ENCODE results near the gene CDH13.
A peak's percentile ranks its signal among the peaks of the same experiment; 100 is the strongest.

The CDH13 gene

DNA sequence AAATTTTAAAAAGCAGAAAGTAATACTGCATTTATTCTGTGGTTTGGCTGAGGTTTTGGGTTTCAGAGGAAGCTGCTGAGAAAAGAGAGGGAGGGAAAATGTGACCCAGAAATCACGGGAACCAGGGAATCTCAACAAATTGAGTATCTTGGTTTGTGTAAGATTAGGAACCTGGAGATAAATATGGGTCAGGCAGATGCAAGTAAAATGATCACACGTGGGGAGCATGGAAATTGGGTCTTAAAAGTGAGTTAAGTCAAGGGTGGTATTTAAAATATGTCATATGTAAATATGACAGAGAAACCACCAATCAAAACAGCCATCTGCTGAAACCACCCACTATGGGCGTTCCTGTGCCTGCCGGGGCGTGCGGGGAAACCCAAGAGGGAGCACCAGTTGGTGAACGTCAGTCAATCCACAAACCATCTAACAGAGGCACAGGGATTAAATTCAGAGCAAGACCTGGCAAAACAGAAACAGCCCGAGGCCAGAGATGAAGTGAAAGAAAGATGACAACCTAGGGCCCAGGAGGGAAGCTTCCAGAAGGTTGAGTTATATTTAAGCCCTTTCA is 33.4 kb downstream of the CDH13 start:
- DNase-seq (ENCODE audit: low read depth, low spot score): peak; percentile 55
- no peak overlapping the region for H3K4me3 ChIP-seq (ENCODE audit: low read depth, low read length)
- in situ Hi-C loops (cut with HindIII; ENCODE audit: low sequenced_read_pairs): no loop called here
- TF ChIP-seq, protein P1, sequence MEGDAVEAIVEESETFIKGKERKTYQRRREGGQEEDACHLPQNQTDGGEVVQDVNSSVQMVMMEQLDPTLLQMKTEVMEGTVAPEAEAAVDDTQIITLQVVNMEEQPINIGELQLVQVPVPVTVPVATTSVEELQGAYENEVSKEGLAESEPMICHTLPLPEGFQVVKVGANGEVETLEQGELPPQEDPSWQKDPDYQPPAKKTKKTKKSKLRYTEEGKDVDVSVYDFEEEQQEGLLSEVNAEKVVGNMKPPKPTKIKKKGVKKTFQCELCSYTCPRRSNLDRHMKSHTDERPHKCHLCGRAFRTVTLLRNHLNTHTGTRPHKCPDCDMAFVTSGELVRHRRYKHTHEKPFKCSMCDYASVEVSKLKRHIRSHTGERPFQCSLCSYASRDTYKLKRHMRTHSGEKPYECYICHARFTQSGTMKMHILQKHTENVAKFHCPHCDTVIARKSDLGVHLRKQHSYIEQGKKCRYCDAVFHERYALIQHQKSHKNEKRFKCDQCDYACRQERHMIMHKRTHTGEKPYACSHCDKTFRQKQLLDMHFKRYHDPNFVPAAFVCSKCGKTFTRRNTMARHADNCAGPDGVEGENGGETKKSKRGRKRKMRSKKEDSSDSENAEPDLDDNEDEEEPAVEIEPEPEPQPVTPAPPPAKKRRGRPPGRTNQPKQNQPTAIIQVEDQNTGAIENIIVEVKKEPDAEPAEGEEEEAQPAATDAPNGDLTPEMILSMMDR (IDR thresholded peaks at IDR 0.05; ENCODE audit: low read depth, low read length): no peak

DNA sequence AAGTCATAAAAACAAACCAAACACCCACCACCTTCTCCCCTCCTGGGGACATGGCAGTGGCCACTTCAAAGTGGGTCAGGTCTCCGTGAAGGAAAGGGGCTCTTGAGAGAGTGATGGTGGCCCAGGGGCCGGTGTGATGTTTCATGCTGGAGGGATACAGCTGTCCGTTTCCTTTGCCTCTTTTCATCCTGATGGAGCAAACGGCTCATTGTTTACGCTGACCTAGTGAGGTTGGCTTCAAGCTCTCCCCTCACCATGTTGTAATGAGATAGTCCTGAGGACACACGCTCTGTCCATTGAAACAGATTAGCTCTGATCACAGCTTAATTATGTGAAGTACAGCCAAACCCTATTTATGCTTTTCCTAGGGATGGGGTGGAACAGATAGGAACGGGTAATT is 34.2 kb downstream of the CDH13 start:
- TF ChIP-seq, protein P1 (IDR thresholded peaks at IDR 0.05; ENCODE audit: low read depth, low read length): no peak
- in situ Hi-C loops (cut with HindIII; ENCODE audit: low sequenced_read_pairs): no loop called here
- H3K4me3 ChIP-seq (ENCODE audit: low read depth, low read length): no peak overlapping the region
- DNase-seq (ENCODE audit: low read depth, low spot score): no peak

DNA sequence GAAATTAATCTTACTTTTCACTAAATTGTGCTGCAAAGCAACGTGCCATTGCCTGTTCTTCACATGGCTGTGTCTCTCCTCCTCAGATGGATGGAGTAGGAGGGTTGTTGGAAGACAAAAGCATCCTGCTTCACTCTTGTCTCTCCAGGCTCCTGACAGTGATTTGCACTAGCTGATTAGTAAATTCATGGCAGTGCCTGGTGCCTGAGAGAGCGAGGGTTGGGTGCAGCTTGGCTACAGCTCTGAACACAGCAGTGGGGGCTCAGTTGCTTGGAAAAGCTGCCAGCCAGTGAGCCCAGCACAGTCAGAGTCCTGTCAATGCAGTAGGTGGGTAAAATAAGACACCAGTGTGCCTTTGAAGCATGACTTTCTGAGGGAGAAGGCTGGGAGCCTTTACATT is 37.4 kb downstream of the CDH13 start:
- H3K4me3 ChIP-seq (ENCODE audit: low read depth, low read length): no peak overlapping the region
- in situ Hi-C loops (cut with HindIII; ENCODE audit: low sequenced_read_pairs): no loop called here
- no peak for DNase-seq (ENCODE audit: low read depth, low spot score)
- TF ChIP-seq, protein P1 (IDR thresholded peaks at IDR 0.05; ENCODE audit: low read depth, low read length): no peak

DNA sequence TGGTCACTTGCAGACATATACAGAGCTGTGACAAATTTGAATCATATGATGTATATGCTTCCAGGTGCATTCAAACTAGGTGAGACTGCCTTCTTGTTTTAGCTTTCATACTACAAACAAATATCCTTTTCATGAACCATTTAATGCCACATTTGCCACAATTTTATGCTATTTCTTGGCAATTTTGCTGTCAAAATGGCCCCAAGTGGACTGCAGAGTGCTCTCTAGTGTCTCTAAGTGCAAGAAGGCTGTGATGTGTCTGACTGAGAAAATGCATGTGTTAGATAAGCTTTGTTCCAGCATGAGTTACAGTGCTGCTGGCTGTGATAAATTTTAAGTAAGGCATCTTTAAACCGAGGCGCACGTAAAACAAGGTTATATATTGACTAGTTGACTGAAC is 38.3 kb downstream of the CDH13 start:
- no peak for DNase-seq (ENCODE audit: low read depth, low spot score)
- TF ChIP-seq, protein P1 (IDR thresholded peaks at IDR 0.05; ENCODE audit: low read depth, low read length): no peak
- in situ Hi-C loops (cut with HindIII; ENCODE audit: low sequenced_read_pairs): no loop called here
- H3K4me3 ChIP-seq (ENCODE audit: low read depth, low read length): no peak overlapping the region

DNA sequence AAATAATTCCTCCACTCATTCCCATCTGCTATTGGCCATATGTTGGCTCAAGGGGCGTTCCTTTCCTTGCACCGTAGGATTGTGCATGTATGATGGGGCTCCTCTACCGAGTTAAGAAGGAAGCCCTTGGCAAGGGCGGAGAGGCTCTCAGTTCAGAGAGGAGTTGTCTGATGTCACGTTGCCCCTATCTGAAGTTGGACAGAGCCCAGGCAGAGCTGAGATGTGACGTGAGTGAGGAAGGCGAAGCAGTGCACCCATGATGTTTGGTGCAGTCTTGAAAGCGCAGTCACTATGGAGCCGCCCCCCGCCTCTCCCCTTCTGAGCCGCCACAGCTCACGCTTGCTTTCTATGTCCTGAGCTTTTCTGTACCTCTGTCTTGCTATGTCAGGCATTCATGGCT is 40.7 kb downstream of the CDH13 start:
- TF ChIP-seq, protein P1 (IDR thresholded peaks at IDR 0.05; ENCODE audit: low read depth, low read length): no peak
- in situ Hi-C loops (cut with HindIII; ENCODE audit: low sequenced_read_pairs): no loop called here
- DNase-seq (ENCODE audit: low read depth, low spot score): no peak
- no peak overlapping the region for H3K4me3 ChIP-seq (ENCODE audit: low read depth, low read length)

DNA sequence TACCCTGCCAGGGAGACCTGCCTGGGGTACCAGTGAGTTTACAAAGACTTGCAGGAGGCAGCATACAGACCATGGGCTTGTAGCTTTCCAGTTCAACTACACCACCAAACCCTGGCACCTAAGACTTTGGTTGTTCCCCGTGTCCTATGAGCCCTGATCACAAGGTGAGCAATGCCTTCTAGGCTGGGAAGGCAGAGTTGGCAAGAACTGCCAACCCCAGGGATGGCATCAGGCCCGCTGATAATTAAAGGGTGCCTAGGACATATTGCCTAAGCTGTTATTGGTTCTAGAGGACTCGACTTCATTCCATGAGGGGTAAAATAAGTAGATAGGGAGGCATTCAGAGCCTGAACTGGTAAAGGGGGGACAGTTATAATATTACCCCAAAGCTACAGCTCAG is 41.3 kb downstream of the CDH13 start:
- no peak for DNase-seq (ENCODE audit: low read depth, low spot score)
- TF ChIP-seq, protein P1 (IDR thresholded peaks at IDR 0.05; ENCODE audit: low read depth, low read length): no peak
- in situ Hi-C loops (cut with HindIII; ENCODE audit: low sequenced_read_pairs): no loop called here
- no peak overlapping the region for H3K4me3 ChIP-seq (ENCODE audit: low read depth, low read length)

DNA sequence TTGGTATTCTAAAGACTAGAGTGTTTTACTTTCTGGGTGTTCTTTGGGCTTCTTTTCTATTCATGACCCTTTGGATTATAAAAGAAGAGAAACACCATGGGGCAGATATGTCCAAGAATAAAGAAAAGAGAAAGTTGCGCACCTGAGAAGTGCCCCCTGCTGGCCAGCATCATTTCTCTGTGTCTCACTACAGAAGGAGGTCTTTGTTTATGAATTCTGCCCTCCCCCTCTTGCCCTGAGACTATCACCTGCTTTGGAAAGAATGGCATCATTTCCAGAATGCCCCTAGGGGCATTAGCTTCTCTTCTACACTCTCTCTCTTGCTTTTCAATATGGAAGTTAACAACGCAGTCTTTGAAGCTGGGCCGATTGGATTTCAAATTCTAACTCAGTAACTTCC is 45.0 kb downstream of the CDH13 start:
- in situ Hi-C loops (cut with HindIII; ENCODE audit: low sequenced_read_pairs): no loop called here
- no peak overlapping the region for H3K4me3 ChIP-seq (ENCODE audit: low read depth, low read length)
- TF ChIP-seq, protein P1 (IDR thresholded peaks at IDR 0.05; ENCODE audit: low read depth, low read length): peak; percentile 31
- DNase-seq (ENCODE audit: low read depth, low spot score): no peak

Data from astrocyte of the spinal cord (primary cell).